Measurements from ENCODE around the gene LRP8.

DNA sequence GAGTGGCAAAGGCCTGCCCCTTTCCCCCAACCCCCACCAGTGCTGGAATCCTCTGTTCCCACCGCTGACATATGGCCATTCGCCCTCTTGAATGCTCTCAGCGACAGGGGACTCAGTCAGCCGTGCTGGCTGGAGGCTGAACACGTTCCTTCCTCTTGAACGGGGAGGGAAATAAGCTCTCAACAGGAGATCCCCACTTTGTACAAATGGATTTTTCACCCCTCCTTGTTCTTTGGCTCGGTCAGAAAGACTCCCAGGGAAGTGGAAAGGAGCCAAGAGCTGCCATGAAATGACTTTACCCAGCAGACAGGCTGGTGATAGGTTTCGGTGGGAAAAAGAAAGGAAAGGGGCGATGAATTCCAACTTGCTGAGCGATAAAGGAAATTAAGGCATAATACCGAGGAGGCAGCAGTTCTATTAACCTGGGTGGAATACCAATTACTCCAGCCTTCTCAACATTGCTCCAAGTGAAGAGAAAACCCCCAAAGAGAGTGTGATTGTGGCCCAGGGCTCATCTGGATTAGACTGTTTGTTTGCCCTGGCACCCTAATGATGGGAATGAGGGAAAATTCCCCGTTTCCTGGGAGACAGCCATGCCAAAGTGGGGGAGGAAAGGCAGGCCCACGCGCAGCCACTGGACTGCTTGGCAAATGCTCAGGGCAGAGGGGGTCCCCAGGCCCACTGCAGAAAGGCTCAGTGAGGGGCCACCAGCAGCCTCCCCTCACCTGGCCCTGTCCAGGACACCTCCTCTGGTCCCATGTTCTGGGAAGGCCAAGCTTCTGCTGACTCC lies 23.9 kb downstream of the LRP8 start:
- TF ChIP-seq, protein P1, sequence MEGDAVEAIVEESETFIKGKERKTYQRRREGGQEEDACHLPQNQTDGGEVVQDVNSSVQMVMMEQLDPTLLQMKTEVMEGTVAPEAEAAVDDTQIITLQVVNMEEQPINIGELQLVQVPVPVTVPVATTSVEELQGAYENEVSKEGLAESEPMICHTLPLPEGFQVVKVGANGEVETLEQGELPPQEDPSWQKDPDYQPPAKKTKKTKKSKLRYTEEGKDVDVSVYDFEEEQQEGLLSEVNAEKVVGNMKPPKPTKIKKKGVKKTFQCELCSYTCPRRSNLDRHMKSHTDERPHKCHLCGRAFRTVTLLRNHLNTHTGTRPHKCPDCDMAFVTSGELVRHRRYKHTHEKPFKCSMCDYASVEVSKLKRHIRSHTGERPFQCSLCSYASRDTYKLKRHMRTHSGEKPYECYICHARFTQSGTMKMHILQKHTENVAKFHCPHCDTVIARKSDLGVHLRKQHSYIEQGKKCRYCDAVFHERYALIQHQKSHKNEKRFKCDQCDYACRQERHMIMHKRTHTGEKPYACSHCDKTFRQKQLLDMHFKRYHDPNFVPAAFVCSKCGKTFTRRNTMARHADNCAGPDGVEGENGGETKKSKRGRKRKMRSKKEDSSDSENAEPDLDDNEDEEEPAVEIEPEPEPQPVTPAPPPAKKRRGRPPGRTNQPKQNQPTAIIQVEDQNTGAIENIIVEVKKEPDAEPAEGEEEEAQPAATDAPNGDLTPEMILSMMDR (conservative IDR thresholded peaks at IDR 0.05), result no peak
- TF ChIP-seq ZFX (IDR thresholded peaks at IDR 0.05), result no peak
